ENCODE measurements around the gene MAP1B.

DNA sequence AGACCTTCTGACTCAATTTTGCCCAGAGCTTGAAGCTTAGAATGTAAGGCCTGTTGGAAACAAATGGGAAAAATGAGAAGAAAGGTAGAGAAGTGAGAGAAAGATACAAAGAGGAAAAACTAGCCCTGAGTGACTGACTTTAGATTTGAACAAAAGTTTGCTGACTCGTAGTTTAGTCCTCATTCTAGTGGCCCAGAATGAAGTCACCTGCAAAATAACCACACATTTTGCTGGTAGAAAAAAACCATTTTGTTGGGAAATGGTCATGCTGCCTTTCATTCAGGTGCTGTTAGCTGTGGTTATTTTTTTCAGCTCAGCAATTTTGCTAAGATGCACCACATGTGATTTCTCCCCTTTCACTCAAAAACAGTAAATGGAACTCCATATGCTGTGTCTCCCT is 113.8 kb downstream of the MAP1B start:
- TF ChIP-seq FOXM1 (IDR thresholded peaks at IDR 0.05; ENCODE audit: borderline replicate concordance) (no peak), HDGF (IDR thresholded peaks at IDR 0.05; ENCODE audit: borderline replicate concordance) (no peak), SP1 (IDR thresholded peaks at IDR 0.05) (no peak), ELF4 (IDR thresholded peaks at IDR 0.05) (no peak), NFRKB (IDR thresholded peaks at IDR 0.05) (no peak), FOXA1 (IDR thresholded peaks at IDR 0.05) (no peak), FOXK2 (IDR thresholded peaks at IDR 0.05) (no peak)
